Endothelial cell of hepatic sinusoid (primary cell): ENCODE measurements around the gene AKR7A2.

ENCODE experiments used
- in situ Hi-C: cut with HindIII; loops from 2 replicates; pipeline ENCODE4 v1.10.0; 2017; ENCODE audit warnings: low sequenced_read_pairs

Gene AKR7A2

GRCh38 chr1:19270343-19270730 lies 41.6 kb downstream of the AKR7A2 start:
- in situ Hi-C loops: loop anchor here (10.0 kb wide), 1 partner anchor 74 kb away; no protein-coding TSS in a partner anchor

GRCh38 chr1:19269427-19270342 lies 42.3 kb downstream of the AKR7A2 start:
- in situ Hi-C loops: loop anchor here (10.0 kb wide), 1 partner anchor 75 kb away; no protein-coding TSS in a partner anchor

GRCh38 chr1:19268445-19268844 lies 43.5 kb downstream of the AKR7A2 start:
- in situ Hi-C loops: no loop called here

- in situ Hi-C loops: no loop called here
These were observed 49.2 kb downstream of the AKR7A2 start for GRCh38 chr1:19262744-19263143.

- in situ Hi-C loops: no loop called here
These were observed 49.9 kb downstream of the AKR7A2 start for GRCh38 chr1:19262047-19262446.

DNA sequence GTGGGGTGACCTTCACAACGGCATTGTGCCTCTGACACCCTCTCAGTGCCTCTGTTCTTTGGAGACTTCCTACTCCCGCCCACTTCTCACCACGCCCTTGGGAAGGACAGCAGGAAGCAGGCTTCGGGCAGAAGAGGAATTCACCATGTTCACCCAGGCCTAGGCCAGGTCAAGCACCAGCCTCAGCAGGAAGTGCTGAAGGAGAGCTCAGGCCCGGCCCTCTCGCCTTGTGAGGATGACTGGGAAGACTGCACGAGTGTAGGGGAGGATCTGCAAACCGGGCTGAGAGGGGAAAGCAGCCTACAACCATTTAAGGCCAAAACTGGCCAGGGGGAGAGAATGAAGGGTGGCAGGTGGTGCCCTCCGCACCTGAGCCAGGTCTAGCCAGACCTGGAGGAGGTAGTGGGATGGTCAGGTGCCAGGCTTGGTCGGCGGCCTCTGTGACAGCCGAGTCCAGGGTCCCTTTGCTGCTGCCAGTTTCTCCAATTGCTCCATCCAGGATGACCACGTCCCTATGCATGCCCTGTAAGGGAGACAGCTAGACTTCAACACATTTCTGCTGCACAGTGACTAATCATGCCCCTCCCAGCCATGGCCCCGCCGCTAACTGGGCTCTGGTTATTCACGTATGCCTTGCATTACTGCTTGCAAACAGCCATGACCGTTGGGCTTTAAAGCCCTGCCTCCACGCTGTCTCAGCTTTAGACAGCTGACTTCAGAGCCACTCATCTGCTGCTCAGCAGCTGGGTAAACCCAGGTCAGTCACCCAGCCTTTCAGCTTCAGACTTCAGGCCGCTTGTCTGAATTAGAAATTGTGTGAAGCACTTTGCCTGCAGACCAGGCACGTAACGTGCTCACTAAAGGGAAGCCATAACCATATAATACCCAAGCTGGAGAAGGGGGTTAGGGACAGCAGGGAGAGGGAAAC lies 51.5 kb downstream of the AKR7A2 start:
- in situ Hi-C loops: no loop called here

DNA sequence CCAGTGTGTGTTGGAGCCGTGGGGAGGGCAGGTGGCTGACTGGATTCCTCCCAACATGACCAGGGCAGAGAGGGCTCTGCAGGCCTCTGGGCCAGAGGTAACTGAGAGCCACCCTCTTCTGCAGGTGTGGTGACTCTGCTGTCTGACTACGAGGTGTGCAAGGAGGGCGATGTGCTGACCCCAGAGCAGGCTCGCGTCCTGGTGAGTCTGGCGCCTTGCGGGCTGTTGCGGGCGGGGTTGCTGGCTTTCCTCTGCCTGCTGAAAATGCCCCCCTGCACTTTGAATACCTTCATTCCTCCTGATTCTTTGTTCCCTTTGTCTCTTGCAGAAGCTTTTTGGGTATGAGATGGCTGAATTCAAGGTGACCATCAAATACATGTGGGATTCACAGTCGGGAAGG lies 53.6 kb downstream of the AKR7A2 start:
- in situ Hi-C loops: loop anchor here (5.0 kb wide), 1 partner anchor 69 kb away; no protein-coding TSS in a partner anchor

GRCh38 chr1:19257178-19257914 lies 54.6 kb downstream of the AKR7A2 start:
- in situ Hi-C loops: loop anchor here (5.0 kb wide), 1 partner anchor 70 kb away; no protein-coding TSS in a partner anchor

- in situ Hi-C loops: loop anchor here (5.0 kb wide), 1 partner anchor 71 kb away; no protein-coding TSS in a partner anchor
These were observed 55.6 kb downstream of the AKR7A2 start for GRCh38 chr1:19256301-19256700.

- in situ Hi-C loops: loop anchor here (5.0 kb wide), 1 partner anchor 72 kb away; no protein-coding TSS in a partner anchor
These were observed 56.7 kb downstream of the AKR7A2 start for GRCh38 chr1:19255288-19255687.

DNA sequence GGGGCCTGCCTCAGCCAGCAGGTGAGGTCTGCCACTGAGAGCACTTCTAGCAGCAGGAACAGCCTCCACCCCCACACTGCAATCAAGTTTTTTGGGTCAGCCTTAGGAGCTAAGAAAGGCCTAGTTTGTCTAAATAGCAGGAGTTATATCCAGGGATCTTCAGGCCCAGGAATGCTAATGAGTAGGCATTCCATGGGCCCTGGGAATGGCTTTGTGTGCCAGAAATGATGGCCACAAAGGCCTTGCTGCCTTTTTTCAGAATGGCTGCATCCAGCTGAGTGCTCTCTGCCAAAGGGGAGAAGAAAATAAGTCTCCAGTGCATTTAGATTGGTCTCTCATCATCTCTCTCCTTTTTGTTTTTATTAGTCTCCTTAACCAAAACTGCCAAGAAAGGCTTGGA lies 57.5 kb downstream of the AKR7A2 start:
- in situ Hi-C loops: no loop called here
